Endodermal cell (in vitro differentiated cells): Measurements from ENCODE around the gene PBX2. TPM values are rescaled to one million over a fixed set of nuclear protein-coding genes. Genes with fewer than 3 reads are reported as not detected.
A peak's percentile ranks its signal among the peaks of the same experiment; 100 is the strongest.

Experiments
- DNase-seq: peaks from one replicate; pipeline ENCODE4 v3.0.0-alpha.2; 2017
- H3K27ac ChIP-seq: 2 replicates; pipeline ENCODE4 v1.5.1; 2013; ENCODE audit warnings: mild to moderate bottlenecking, low read depth, low read length, moderate library complexity
- H3K27me3 ChIP-seq: 2 replicates; pipeline ENCODE4 v1.6.1; 2013; ENCODE audit warnings: mild to moderate bottlenecking, low read length, moderate library complexity; ENCODE audit not compliant: insufficient read depth, control insufficient read depth, poor library complexity, severe bottlenecking
- H3K36me3 ChIP-seq: 2 replicates; pipeline ENCODE4 v1.7.0; 2013; ENCODE audit warnings: mild to moderate bottlenecking, low read length, moderate library complexity; ENCODE audit not compliant: control insufficient read depth, insufficient read depth
- H3K4me1 ChIP-seq: one replicate; pipeline ENCODE4 v1.7.0; 2013; ENCODE audit warnings: low read length; ENCODE audit not compliant: control insufficient read depth, insufficient read depth
- H3K4me3 ChIP-seq: 2 replicates; pipeline ENCODE4 v1.5.1; 2013; ENCODE audit warnings: mild to moderate bottlenecking, low read length, moderate library complexity
- H3K9ac ChIP-seq: 2 replicates; pipeline ENCODE4 v1.6.1; 2013; ENCODE audit warnings: mild to moderate bottlenecking, low read length, moderate library complexity; ENCODE audit not compliant: poor library complexity, severe bottlenecking; ENCODE audit errors: extremely low read depth
- H3K9me3 ChIP-seq: 2 replicates; pipeline ENCODE4 v1.6.1; 2013; ENCODE audit warnings: mild to moderate bottlenecking, low read length, moderate library complexity; ENCODE audit not compliant: control insufficient read depth
- H3K27ac Mint-ChIP-seq: 2 replicates; pipeline ENCODE4 v1.8.0; 2020; ENCODE audit warnings: mixed read lengths
- H3K27me3 Mint-ChIP-seq: 2 replicates; pipeline ENCODE4 v1.8.0; 2021; ENCODE audit warnings: mild to moderate bottlenecking, mixed read lengths; ENCODE audit not compliant: insufficient read depth
- H3K36me3 Mint-ChIP-seq: 2 replicates; pipeline ENCODE4 v1.8.0; 2020; ENCODE audit warnings: low read depth, mixed read lengths
- H3K4me1 Mint-ChIP-seq: 2 replicates; pipeline ENCODE4 v1.8.0; 2020; ENCODE audit warnings: mixed read lengths
- H3K4me3 Mint-ChIP-seq: 2 replicates; pipeline ENCODE4 v1.8.0; 2020; ENCODE audit warnings: mild to moderate bottlenecking, moderate library complexity, mixed read lengths
- H3K9me3 Mint-ChIP-seq: 2 replicates; pipeline ENCODE4 v1.8.0; 2020; ENCODE audit warnings: mild to moderate bottlenecking, mixed read lengths
- CTCF ChIP-seq: fragments of 200-600 bp; sonication (generic); conservative IDR thresholded peaks from 2 replicates; pipeline ENCODE4 v1.5.0; 2021; ENCODE audit warnings: antibody characterized with exemption, mild to moderate bottlenecking
- WGBS, 2 experiments: methylation state at CpG; one replicate each; pipeline versions ENCODE4 v1.1.5 to v1.1.7; 2013; ENCODE audit warnings: missing lambda C conversion rate in 2 of 2, mixed read lengths in 1 of 2; ENCODE audit not compliant: insufficient coverage in 1 of 2, insufficient read length in 1 of 2; 5-methylcytosine and 5-hydroxymethylcytosine counted together
- total RNA-seq, 2 donors: library from RNA; stranded (reverse); fragmentation: NEBNext Ultra II Directional in 1 of 2; extraction: Animal tissue kit (Norgen Biotek cat#: 25700) in 1 of 2; gene quantifications; 2 replicates in 1 of 2; 3 replicates in 1 of 2; pipeline ENCODE4 v1.2.1, GENCODE V29; 2021

Gene PBX2
- total RNA-seq, 2 donors from 2014 or later: 246 to 263 TPM

GRCh38 chr6:32166411-32167061 is 23.5 kb downstream of the PBX2 start:
- WGBS, 2 experiments: 93 to 94% methylated on average over 14 to 30 of the region's 30 CpGs
- Mint-ChIP-seq H3K27ac (peak overlapping the region; percentile 96), H3K9me3 (no peaks in the 10 kb centered on the region), H3K4me1 (peaks cover 45% of the 10 kb centered on the region), H3K4me3 (no peak overlapping the region), H3K36me3 (peaks cover 79% of the 10 kb centered on the region), H3K27me3 (no peaks in the 10 kb centered on the region)
- Histone ChIP-seq H3K27ac (peak overlapping the region; percentile 50), H3K9ac (no peak overlapping the region), H3K36me3 (peaks cover 76% of the 10 kb centered on the region), H3K27me3 (no peaks in the 10 kb centered on the region), H3K9me3 (no peaks in the 10 kb centered on the region), H3K4me3 (no peak overlapping the region), H3K4me1 (peaks cover 26% of the 10 kb centered on the region)
- DNase-seq: peak; percentile 91
- peak; percentile 53 for TF ChIP-seq CTCF

- Histone ChIP-seq H3K27me3 (no peaks in the 10 kb centered on the region), H3K9me3 (no peaks in the 10 kb centered on the region), H3K27ac (peak within 1 kb of the TSS; percentile 93), H3K4me1 (peaks cover 21% of the 10 kb centered on the region), H3K9ac (no peak within 1 kb of the TSS), H3K4me3 (no peak within 1 kb of the TSS), H3K36me3 (peaks cover 54% of the 10 kb centered on the region)
- no peak for DNase-seq
- H3K27ac Mint-ChIP-seq: peak within 1 kb of the TSS; percentile 80
- no peaks in the 10 kb centered on the region for H3K27me3 Mint-ChIP-seq
- H3K36me3 Mint-ChIP-seq: peaks cover 67% of the 10 kb centered on the region
- H3K4me1 Mint-ChIP-seq: peaks cover 33% of the 10 kb centered on the region
- no peak for TF ChIP-seq CTCF
- no peak within 1 kb of the TSS for H3K4me3 Mint-ChIP-seq
- no peaks in the 10 kb centered on the region for H3K9me3 Mint-ChIP-seq
Measured at GRCh38 chr6:32164295-32164694, 25.7 kb downstream of the PBX2 start, which contains the start of gene EGFL8. EGFL8 (plus strand) TSS chr6:32164595; CDS start chr6:32166166, 1,571 bp downstream.

GRCh38 chr6:32163559-32164258 is 26.3 kb downstream of the PBX2 start:
- H3K27ac ChIP-seq: peak overlapping the region; percentile 93
- H3K27ac Mint-ChIP-seq: peak overlapping the region; percentile 80
- TF ChIP-seq CTCF: no peak
- H3K36me3 Mint-ChIP-seq: peaks cover 65% of the 10 kb centered on the region
- 93 to 100% methylated on average over 1 to 7 of the region's 7 CpGs for WGBS, 2 experiments
- H3K27me3 Mint-ChIP-seq: no peaks in the 10 kb centered on the region
- H3K9me3 ChIP-seq: no peaks in the 10 kb centered on the region
- H3K27me3 ChIP-seq: no peaks in the 10 kb centered on the region
- H3K4me3 Mint-ChIP-seq: no peak overlapping the region
- H3K9ac ChIP-seq: no peak overlapping the region
- H3K4me3 ChIP-seq: no peak overlapping the region
- H3K36me3 ChIP-seq: peaks cover 52% of the 10 kb centered on the region
- H3K4me1 ChIP-seq: peaks cover 17% of the 10 kb centered on the region
- peaks cover 29% of the 10 kb centered on the region for H3K4me1 Mint-ChIP-seq
- DNase-seq: no peak
- H3K9me3 Mint-ChIP-seq: no peaks in the 10 kb centered on the region
